ENCODE measurements around the gene SPOCK1.

SPOCK1 gene

DNA sequence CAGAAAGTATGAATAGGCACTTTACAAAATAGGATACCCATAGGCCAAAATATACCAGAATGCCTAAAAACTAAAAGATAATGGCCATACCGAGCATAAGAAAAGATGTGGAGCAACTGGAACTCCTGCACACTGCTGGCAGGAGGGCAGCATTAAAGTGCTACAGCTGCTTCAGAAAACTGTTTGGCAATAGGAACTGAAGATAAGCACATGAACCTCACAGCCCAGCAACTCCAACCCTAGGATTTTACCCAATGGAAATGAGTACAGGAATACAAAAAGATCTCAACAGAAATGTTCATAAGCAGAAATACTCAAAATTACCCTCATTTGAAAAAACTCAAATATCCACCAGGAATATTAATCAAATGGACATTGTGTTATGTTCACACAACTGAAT lies 209.3 kb downstream of the SPOCK1 start:
- no peak overlapping the region for H3K4me3 ChIP-seq (ENCODE audit: control insufficient read depth, low read depth, low read length)
- no peak for DNase-seq (ENCODE audit: low read depth)
- TF ChIP-seq, protein P1, sequence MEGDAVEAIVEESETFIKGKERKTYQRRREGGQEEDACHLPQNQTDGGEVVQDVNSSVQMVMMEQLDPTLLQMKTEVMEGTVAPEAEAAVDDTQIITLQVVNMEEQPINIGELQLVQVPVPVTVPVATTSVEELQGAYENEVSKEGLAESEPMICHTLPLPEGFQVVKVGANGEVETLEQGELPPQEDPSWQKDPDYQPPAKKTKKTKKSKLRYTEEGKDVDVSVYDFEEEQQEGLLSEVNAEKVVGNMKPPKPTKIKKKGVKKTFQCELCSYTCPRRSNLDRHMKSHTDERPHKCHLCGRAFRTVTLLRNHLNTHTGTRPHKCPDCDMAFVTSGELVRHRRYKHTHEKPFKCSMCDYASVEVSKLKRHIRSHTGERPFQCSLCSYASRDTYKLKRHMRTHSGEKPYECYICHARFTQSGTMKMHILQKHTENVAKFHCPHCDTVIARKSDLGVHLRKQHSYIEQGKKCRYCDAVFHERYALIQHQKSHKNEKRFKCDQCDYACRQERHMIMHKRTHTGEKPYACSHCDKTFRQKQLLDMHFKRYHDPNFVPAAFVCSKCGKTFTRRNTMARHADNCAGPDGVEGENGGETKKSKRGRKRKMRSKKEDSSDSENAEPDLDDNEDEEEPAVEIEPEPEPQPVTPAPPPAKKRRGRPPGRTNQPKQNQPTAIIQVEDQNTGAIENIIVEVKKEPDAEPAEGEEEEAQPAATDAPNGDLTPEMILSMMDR (IDR thresholded peaks at IDR 0.05; ENCODE audit: control insufficient read depth, insufficient read depth, low read depth, low read length, missing control alignments) = no peak

DNA sequence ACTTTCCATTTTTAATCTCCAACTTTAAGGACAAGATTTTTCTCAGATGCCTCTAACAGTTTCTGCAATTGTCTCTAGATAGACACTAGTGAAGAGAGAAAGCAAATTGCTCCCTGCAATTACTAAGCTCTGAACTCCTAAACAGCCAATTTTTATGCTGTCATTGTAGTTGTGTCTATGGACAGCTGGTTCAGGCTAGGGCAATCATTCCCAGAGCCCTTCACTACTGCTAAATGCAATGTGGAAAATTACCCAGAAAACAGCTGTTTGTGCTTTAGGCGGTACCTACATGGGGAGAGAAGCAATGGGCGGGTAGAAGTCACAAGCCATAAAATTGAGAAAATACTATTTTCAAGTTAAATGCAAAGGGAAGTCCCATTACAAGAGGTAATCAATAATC lies 211.6 kb downstream of the SPOCK1 start:
- DNase-seq (ENCODE audit: low read depth) = no peak
- TF ChIP-seq, protein P1 (IDR thresholded peaks at IDR 0.05; ENCODE audit: control insufficient read depth, insufficient read depth, low read depth, low read length, missing control alignments) = no peak
- no peak overlapping the region for H3K4me3 ChIP-seq (ENCODE audit: control insufficient read depth, low read depth, low read length)

DNA sequence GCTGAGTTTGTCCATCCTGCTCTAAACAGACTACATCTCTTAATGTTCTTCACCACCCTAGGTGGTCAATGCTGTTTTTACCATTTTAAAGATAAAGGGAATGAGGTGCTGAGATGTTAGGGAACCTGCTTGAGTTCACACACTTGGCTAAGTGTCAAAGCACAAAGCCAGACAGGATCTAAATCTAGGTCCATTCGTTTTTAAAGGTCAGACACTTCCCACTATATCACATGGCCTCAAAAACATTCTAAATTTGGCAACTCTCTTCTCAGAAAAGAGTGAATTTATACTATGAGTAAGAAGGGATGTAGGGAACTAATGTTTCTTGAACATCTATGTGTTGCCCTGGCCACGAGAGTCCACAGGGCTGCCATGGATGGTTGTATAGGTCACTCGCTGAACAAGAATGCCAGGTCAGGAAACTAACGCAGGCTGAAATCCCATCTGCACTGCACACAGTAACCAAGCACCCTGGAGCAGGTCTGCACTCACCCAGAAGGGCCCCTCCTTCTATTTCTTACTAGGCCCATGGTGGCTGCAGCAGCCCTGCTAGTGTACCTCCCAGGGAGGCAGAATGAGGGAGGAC lies 213.0 kb downstream of the SPOCK1 start:
- TF ChIP-seq, protein P1 (IDR thresholded peaks at IDR 0.05; ENCODE audit: control insufficient read depth, insufficient read depth, low read depth, low read length, missing control alignments) = no peak
- DNase-seq (ENCODE audit: low read depth) = no peak
- no peak overlapping the region for H3K4me3 ChIP-seq (ENCODE audit: control insufficient read depth, low read depth, low read length)

DNA sequence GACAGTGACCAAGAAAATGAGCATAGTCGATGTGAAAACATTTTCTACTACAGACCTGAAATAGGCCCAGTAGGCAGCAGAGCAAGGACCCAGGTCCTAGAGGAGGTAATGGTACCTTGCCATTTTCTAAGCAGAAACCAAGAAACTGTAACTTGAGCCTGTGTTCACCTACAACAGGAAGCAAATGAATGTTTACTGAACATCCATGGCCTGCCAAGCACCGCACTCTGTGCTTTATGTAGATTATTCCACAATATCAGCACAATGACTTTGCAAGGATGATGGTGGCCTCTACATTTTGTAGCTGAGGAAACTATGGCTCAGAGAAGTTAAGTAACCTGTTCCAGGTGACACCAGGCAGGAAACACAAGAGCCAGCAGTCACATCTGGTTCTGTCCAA lies 215.3 kb downstream of the SPOCK1 start:
- H3K4me3 ChIP-seq (ENCODE audit: control insufficient read depth, low read depth, low read length) = no peak overlapping the region
- DNase-seq (ENCODE audit: low read depth) = no peak
- TF ChIP-seq, protein P1 (IDR thresholded peaks at IDR 0.05; ENCODE audit: control insufficient read depth, insufficient read depth, low read depth, low read length, missing control alignments) = no peak

DNA sequence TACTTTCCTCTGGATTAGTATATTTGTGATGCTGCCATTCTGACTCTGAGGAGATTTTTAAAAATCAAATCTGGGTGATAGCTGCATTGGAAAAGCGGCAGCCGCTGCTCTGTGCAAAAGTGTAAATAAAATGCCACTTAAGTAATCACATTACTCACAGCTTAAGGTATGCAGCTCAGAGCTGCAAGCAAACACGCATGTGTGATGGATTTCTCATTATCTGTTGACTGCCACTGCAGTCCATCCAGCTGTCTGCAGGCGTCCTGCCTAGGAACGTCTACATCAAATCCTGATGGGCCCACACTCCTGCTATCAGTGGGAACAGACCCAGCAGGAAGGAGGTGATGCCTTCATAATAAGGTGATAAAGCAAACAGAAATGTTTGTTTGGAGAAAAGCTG lies 216.9 kb downstream of the SPOCK1 start:
- DNase-seq (ENCODE audit: low read depth) = no peak
- TF ChIP-seq, protein P1 (IDR thresholded peaks at IDR 0.05; ENCODE audit: control insufficient read depth, insufficient read depth, low read depth, low read length, missing control alignments) = no peak
- H3K4me3 ChIP-seq (ENCODE audit: control insufficient read depth, low read depth, low read length) = no peak overlapping the region

DNA sequence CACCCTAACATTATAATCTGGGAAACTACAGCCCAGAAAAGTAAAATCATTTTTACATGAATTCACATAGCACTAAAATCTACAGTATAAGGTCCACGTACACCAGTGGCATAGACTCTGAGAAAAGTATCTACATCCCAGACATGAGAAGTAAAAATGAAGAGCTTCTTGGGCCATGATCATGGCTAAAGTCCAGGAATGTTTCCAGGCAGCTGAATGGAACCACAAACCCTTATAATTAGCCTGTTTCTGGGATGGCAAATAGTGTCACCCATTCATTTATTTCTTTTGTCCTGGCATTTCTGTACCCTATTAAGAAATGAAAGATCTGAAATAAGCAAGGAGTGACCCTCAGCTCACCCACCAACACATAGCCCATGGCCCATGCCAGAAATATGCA lies 217.9 kb downstream of the SPOCK1 start:
- DNase-seq (ENCODE audit: low read depth) = no peak
- TF ChIP-seq, protein P1 (IDR thresholded peaks at IDR 0.05; ENCODE audit: control insufficient read depth, insufficient read depth, low read depth, low read length, missing control alignments) = no peak

DNA sequence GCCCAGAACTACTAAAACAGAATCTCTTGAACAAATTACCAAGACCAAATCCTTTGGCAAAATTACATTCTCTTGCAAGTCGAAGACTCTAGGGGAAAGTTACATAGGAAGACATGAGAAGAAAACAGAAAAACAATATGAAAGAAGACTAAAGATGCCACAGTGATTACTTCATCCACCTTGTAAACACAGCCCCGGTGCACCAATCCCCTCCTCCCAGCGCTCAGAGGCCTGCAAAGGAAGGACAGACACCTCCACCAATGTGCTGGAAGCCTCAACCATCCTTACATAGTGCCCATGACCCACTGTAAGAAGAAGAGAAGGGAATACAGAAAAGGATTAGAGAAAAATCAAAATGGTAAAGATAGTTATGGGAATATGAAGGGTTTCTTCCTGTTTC lies 218.5 kb downstream of the SPOCK1 start:
- H3K4me3 ChIP-seq (ENCODE audit: control insufficient read depth, low read depth, low read length) = no peak overlapping the region
- TF ChIP-seq, protein P1 (IDR thresholded peaks at IDR 0.05; ENCODE audit: control insufficient read depth, insufficient read depth, low read depth, low read length, missing control alignments) = no peak
- DNase-seq (ENCODE audit: low read depth) = no peak

More for the DNA sequence above, 217.9 kb downstream of the SPOCK1 start:
- no peak overlapping the region for H3K4me3 ChIP-seq (ENCODE audit: control insufficient read depth, low read depth, low read length)
